H7 (cell line): ENCODE data around the gene SYNJ1. TPM values are rescaled to one million over a fixed set of nuclear protein-coding genes. Genes with fewer than 3 reads are reported as not detected.

Source experiments
- total RNA-seq: library from RNA; depleted of rRNA; stranded (reverse); fragments of >200 nt; shearing (Covaris generic); gene quantifications from 2 replicates; pipeline ENCODE4 v1.2.3, GENCODE V29; 2014; rRNA removed

Gene SYNJ1
- total RNA-seq, 1 experiment from 2014 or later, result 0.97 TPM

Other genes starting within 250 kb of the SYNJ1 start
- gene TCP10L, start 142.5 kb downstream of the SYNJ1 start, total RNA-seq, result 3.1 TPM in 1 of 2 replicates, not detected in the other
- 63.7 and 119 TPM in 2 replicates for gene CFAP298, start 115.6 kb downstream of the SYNJ1 start, total RNA-seq
- 25.5 and 49.1 TPM in 2 replicates for gene PAXBP1, start 43.7 kb upstream of the SYNJ1 start, total RNA-seq